HCT116 (cell line): ENCODE results near the gene ZNF276.
"Not testable (repeated sequence)": the region's sequence is repeated elsewhere in the genome, so short reads cannot be mapped to it uniquely, and the experiment has no call there.

Source experiments
- CTCF ChIP-seq, 3 experiments: fragments of 200-600 bp in 1 of 3; sonication (generic) in 1 of 3; IDR thresholded peaks in 2 of 3; conservative IDR thresholded peaks in 1 of 3; 2 replicates each; pipeline ENCODE4 v1.5.1; 2012 to 2017; ENCODE audit warnings: low read depth in 2 of 3, low read length in 2 of 3, antibody characterized with exemption in 1 of 3, borderline replicate concordance in 1 of 3, control low read depth in 1 of 3, mild to moderate bottlenecking in 1 of 3, mixed read lengths in 1 of 3, mixed run types in 1 of 3, moderate library complexity in 1 of 3; ENCODE audit not compliant: insufficient read depth in 1 of 3
- EZH2 ChIP-seq: fragments of 200-600 bp; sonication (generic); IDR thresholded peaks from 2 replicates; pipeline ENCODE4 v1.6.1; 2017; ENCODE audit warnings: antibody characterized with exemption, mixed run types
- EZH2phosphoT487 ChIP-seq: fragments of 200-600 bp; IDR thresholded peaks from 2 replicates; pipeline ENCODE4 v1.6.1; 2018; ENCODE audit warnings: antibody characterized with exemption, borderline replicate concordance
- MAX ChIP-seq: IDR thresholded peaks from 2 replicates; pipeline ENCODE4 v1.6.1; 2012
- POLR2A ChIP-seq: IDR thresholded peaks from 2 replicates; pipeline ENCODE4 v1.7.0; 2011; ENCODE audit warnings: borderline replicate concordance; ENCODE audit not compliant: insufficient read depth, insufficient read length; ENCODE audit errors: extremely low read depth
- POLR2AphosphoS5 ChIP-seq: IDR thresholded peaks from 2 replicates; pipeline ENCODE4 v1.6.1; 2011; ENCODE audit warnings: mild to moderate bottlenecking, low read depth, low read length, moderate library complexity
- REST ChIP-seq: IDR thresholded peaks from 2 replicates; pipeline ENCODE4 v1.6.1; 2012; ENCODE audit warnings: low read depth
- SP1 ChIP-seq: IDR thresholded peaks from 2 replicates; pipeline ENCODE4 v1.6.1; 2012; ENCODE audit warnings: low read depth
- YY1 ChIP-seq: IDR thresholded peaks from 2 replicates; pipeline ENCODE4 v1.6.1; 2011; ENCODE audit warnings: low read length, low read depth, moderate library complexity, mild to moderate bottlenecking; ENCODE audit not compliant: insufficient replicate concordance; ENCODE audit errors: extremely low read depth
- ZNF274 ChIP-seq: fragments of 200-500 bp; sonication (Bioruptor generic); IDR thresholded peaks from 2 replicates; pipeline ENCODE4 v1.6.1; 2014; ENCODE audit warnings: mild to moderate bottlenecking, low read depth, low read length, inconsistent platforms

- not testable (repeated sequence) for TF ChIP-seq POLR2A; CTCF (IDR thresholded peaks at IDR 0.05 in 2 of 3, conservative IDR thresholded peaks at IDR 0.05 in 1 of 3; ENCODE audit: borderline replicate concordance in 1 of 3, insufficient read depth in 1 of 3, low read depth in 2 of 3, low read length in 2 of 3); YY1; EZH2; SP1; POLR2AphosphoS5; EZH2phosphoT487; MAX; ZNF274; REST
Observed at GRCh38 chr16:89698717-89699116, 22.6 kb upstream of the ZNF276 start.
